Glutamatergic neuron (in vitro differentiated cells): ENCODE measurements around the gene NXPH2. TPM values are rescaled to one million over a fixed set of nuclear protein-coding genes. Genes with fewer than 3 reads are reported as not detected.

Experiments used
- DNase-seq: peaks from one replicate; pipeline ENCODE4 v3.0.0; 2022
- H3K27ac Mint-ChIP-seq: one replicate; pipeline ENCODE4 v1.8.0; 2020; ENCODE audit warnings: mild to moderate bottlenecking, mixed read lengths, inconsistent platforms; ENCODE audit not compliant: unreplicated experiment
- H3K27me3 Mint-ChIP-seq: one replicate; pipeline ENCODE4 v1.8.0; 2020; ENCODE audit warnings: mild to moderate bottlenecking, moderate library complexity, mixed read lengths, inconsistent platforms; ENCODE audit not compliant: unreplicated experiment
- H3K36me3 Mint-ChIP-seq: one replicate; pipeline ENCODE4 v1.8.0; 2020; ENCODE audit warnings: mild to moderate bottlenecking, mixed read lengths, inconsistent platforms; ENCODE audit not compliant: unreplicated experiment
- H3K4me1 Mint-ChIP-seq: one replicate; pipeline ENCODE4 v1.8.0; 2020; ENCODE audit warnings: mild to moderate bottlenecking, low read depth, mixed read lengths, inconsistent platforms; ENCODE audit not compliant: unreplicated experiment
- H3K4me3 Mint-ChIP-seq: one replicate; pipeline ENCODE4 v1.8.0; 2020; ENCODE audit warnings: mild to moderate bottlenecking, mixed read lengths, inconsistent platforms; ENCODE audit not compliant: unreplicated experiment
- H3K9me3 Mint-ChIP-seq: one replicate; pipeline ENCODE4 v1.8.0; 2020; ENCODE audit warnings: mild to moderate bottlenecking, moderate library complexity, mixed read lengths, inconsistent platforms; ENCODE audit not compliant: unreplicated experiment
- CTCF ChIP-seq: fragments of 200-600 bp; sonication (generic); IDR thresholded peaks from one replicate; pipeline ENCODE4 v1.5.0; 2021; ENCODE audit not compliant: partially characterized antibody, unreplicated experiment
- total RNA-seq: library from RNA; stranded (reverse); fragmentation: NEBNext Ultra II Directional; extraction: Animal tissue kit (Norgen Biotek cat#: 25700); gene quantifications from one replicate; pipeline ENCODE4 v1.2.1, GENCODE V29; 2021; ENCODE audit not compliant: unreplicated experiment

Gene NXPH2
- total RNA-seq, 1 donor from 2014 or later, result 0.83 TPM

DNA sequence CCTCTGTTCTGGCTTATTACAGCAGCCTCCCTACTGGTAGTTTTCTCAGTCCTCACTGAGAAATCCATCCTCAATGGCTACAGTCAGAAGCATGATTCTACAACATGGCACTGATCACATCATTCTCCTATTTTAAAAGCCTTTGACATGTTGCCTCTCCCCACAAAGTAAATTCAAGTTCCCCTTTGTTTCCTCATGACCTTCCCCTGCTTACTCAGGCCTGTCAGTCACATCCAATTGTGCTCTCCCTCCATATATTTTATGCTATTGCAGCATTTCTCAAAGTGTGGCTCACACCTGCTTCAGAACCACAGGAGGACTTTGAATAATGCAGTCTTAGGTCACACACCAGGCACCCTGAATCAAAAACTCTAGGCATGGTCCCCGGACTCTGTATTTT, 154.0 kb downstream of the NXPH2 start:
- DNase-seq, result no peak
- no peaks in the 10 kb centered on the region for H3K9me3 Mint-ChIP-seq
- no peaks in the 10 kb centered on the region for H3K36me3 Mint-ChIP-seq
- H3K27ac Mint-ChIP-seq, result no peak overlapping the region
- H3K27me3 Mint-ChIP-seq, result no peaks in the 10 kb centered on the region
- TF ChIP-seq CTCF, result no peak
- H3K4me1 Mint-ChIP-seq, result peaks cover 21% of the 10 kb centered on the region
- H3K4me3 Mint-ChIP-seq, result no peak overlapping the region

GRCh38 chr2:138622613-138623012, 157.6 kb downstream of the NXPH2 start:
- Mint-ChIP-seq H3K27me3 (peaks cover 2% of the 10 kb centered on the region), H3K4me3 (no peak overlapping the region), H3K27ac (no peak overlapping the region), H3K9me3 (no peaks in the 10 kb centered on the region), H3K36me3 (no peaks in the 10 kb centered on the region), H3K4me1 (peaks cover 3% of the 10 kb centered on the region)
- TF ChIP-seq CTCF, result no peak
- no peak for DNase-seq

- Mint-ChIP-seq H3K4me1 (peaks cover 2% of the 10 kb centered on the region), H3K9me3 (no peaks in the 10 kb centered on the region), H3K27ac (no peak overlapping the region), H3K36me3 (no peaks in the 10 kb centered on the region), H3K4me3 (no peak overlapping the region), H3K27me3 (peaks cover 2% of the 10 kb centered on the region)
- DNase-seq, result no peak
- no peak for TF ChIP-seq CTCF
Measured at GRCh38 chr2:138621139-138621538, 159.1 kb downstream of the NXPH2 start.

- TF ChIP-seq CTCF, result no peak
- no peaks in the 10 kb centered on the region for H3K9me3 Mint-ChIP-seq
- H3K4me3 Mint-ChIP-seq, result no peak overlapping the region
- no peaks in the 10 kb centered on the region for H3K36me3 Mint-ChIP-seq
- peaks cover 2% of the 10 kb centered on the region for H3K27me3 Mint-ChIP-seq
- H3K4me1 Mint-ChIP-seq, result peaks cover 2% of the 10 kb centered on the region
- DNase-seq, result no peak
- H3K27ac Mint-ChIP-seq, result no peak overlapping the region
Measured at GRCh38 chr2:138620431-138620830, 159.8 kb downstream of the NXPH2 start.
